ENCODE data around the gene TMEM240.
"Not testable (repeated sequence)": the region's sequence is repeated elsewhere in the genome, so short reads cannot be mapped to it uniquely, and the experiment has no call there.

TMEM240 gene

GRCh38 chr1:1536938-1537546, 3.4 kb downstream of the TMEM240 start:
- TF ChIP-seq CTCF (IDR thresholded peaks at IDR 0.05; ENCODE audit: poor library complexity, severe bottlenecking), result no peak
- H3K4me1 ChIP-seq (ENCODE audit: insufficient read depth, poor library complexity, severe bottlenecking), result no peaks in the 10 kb centered on the region
- ATAC-seq (ENCODE audit: low read depth) (no peak), DNase-seq (ENCODE audit: low spot score) (no peak)
- no peaks in the 10 kb centered on the region for H3K27me3 ChIP-seq (ENCODE audit: insufficient read depth, poor library complexity, severe bottlenecking)
- H3K27ac ChIP-seq (ENCODE audit: poor library complexity, severe bottlenecking), result no peak overlapping the region
- peaks cover 8% of the 10 kb centered on the region; the same call in 1 of the 2 replicates for H3K36me3 ChIP-seq (ENCODE audit: low read depth)
- H3K4me3 ChIP-seq (ENCODE audit: severe bottlenecking), result no peak overlapping the region
- H3K9me3 ChIP-seq (ENCODE audit: severe bottlenecking), result no peaks in the 10 kb centered on the region

- Histone ChIP-seq H3K4me3 (ENCODE audit: severe bottlenecking) (no peak overlapping the region), H3K36me3 (ENCODE audit: low read depth) (peaks cover 13% of the 10 kb centered on the region), H3K27me3 (ENCODE audit: insufficient read depth, poor library complexity, severe bottlenecking) (no peaks in the 10 kb centered on the region), H3K27ac (ENCODE audit: poor library complexity, severe bottlenecking) (no peak overlapping the region), H3K9me3 (ENCODE audit: severe bottlenecking) (peaks cover 5% of the 10 kb centered on the region), H3K4me1 (ENCODE audit: insufficient read depth, poor library complexity, severe bottlenecking) (no peaks in the 10 kb centered on the region)
- ATAC-seq (ENCODE audit: low read depth) (peak; percentile 4; the same call in 1 of the 3 replicates), DNase-seq (ENCODE audit: low spot score) (peak; percentile 65)
- TF ChIP-seq CTCF (IDR thresholded peaks at IDR 0.05; ENCODE audit: poor library complexity, severe bottlenecking), result no peak
These were observed 4.1 kb downstream of the TMEM240 start for GRCh38 chr1:1536019-1536937.

GRCh38 chr1:1535201-1536018, 5.0 kb downstream of the TMEM240 start:
- no peak overlapping the region for H3K4me3 ChIP-seq (ENCODE audit: severe bottlenecking)
- H3K4me1 ChIP-seq (ENCODE audit: insufficient read depth, poor library complexity, severe bottlenecking), result no peaks in the 10 kb centered on the region
- H3K36me3 ChIP-seq (ENCODE audit: low read depth), result peaks cover 14% of the 10 kb centered on the region
- no peak for TF ChIP-seq CTCF (IDR thresholded peaks at IDR 0.05; ENCODE audit: poor library complexity, severe bottlenecking)
- H3K27me3 ChIP-seq (ENCODE audit: insufficient read depth, poor library complexity, severe bottlenecking), result no peaks in the 10 kb centered on the region
- DNase-seq (ENCODE audit: low spot score) (no peak), ATAC-seq (ENCODE audit: low read depth) (no peak)
- H3K9me3 ChIP-seq (ENCODE audit: severe bottlenecking), result peaks cover 9% of the 10 kb centered on the region
- H3K27ac ChIP-seq (ENCODE audit: poor library complexity, severe bottlenecking), result no peak overlapping the region

- Histone ChIP-seq H3K4me1 (ENCODE audit: insufficient read depth, poor library complexity, severe bottlenecking) (no peaks in the 10 kb centered on the region), H3K27ac (ENCODE audit: poor library complexity, severe bottlenecking) (no peak overlapping the region), H3K36me3 (ENCODE audit: low read depth) (peaks cover 22% of the 10 kb centered on the region), H3K27me3 (ENCODE audit: insufficient read depth, poor library complexity, severe bottlenecking) (no peaks in the 10 kb centered on the region), H3K4me3 (ENCODE audit: severe bottlenecking) (no peak overlapping the region), H3K9me3 (ENCODE audit: severe bottlenecking) (peaks cover 9% of the 10 kb centered on the region)
- no peak for ATAC-seq (ENCODE audit: low read depth)
- no peak for DNase-seq (ENCODE audit: low spot score)
- TF ChIP-seq CTCF (IDR thresholded peaks at IDR 0.05; ENCODE audit: poor library complexity, severe bottlenecking), result no peak
These were observed 5.8 kb downstream of the TMEM240 start for GRCh38 chr1:1534401-1535154.

- H3K9me3 ChIP-seq (ENCODE audit: severe bottlenecking); H3K4me3 ChIP-seq (ENCODE audit: severe bottlenecking); H3K27ac ChIP-seq (ENCODE audit: poor library complexity, severe bottlenecking); H3K27me3 ChIP-seq (ENCODE audit: insufficient read depth, poor library complexity, severe bottlenecking); DNase-seq (ENCODE audit: low spot score); H3K4me1 ChIP-seq (ENCODE audit: insufficient read depth, poor library complexity, severe bottlenecking); ATAC-seq (ENCODE audit: low read depth): not testable (repeated sequence)
- H3K36me3 ChIP-seq (ENCODE audit: low read depth), result peaks cover 29% of the 10 kb centered on the region
These were observed 6.5 kb downstream of the TMEM240 start for GRCh38 chr1:1533894-1534291.

- not testable (repeated sequence) for H3K4me1 ChIP-seq (ENCODE audit: insufficient read depth, poor library complexity, severe bottlenecking); ATAC-seq (ENCODE audit: low read depth); H3K9me3 ChIP-seq (ENCODE audit: severe bottlenecking); H3K27me3 ChIP-seq (ENCODE audit: insufficient read depth, poor library complexity, severe bottlenecking); DNase-seq (ENCODE audit: low spot score); H3K27ac ChIP-seq (ENCODE audit: poor library complexity, severe bottlenecking); H3K4me3 ChIP-seq (ENCODE audit: severe bottlenecking)
- peaks cover 32% of the 10 kb centered on the region for H3K36me3 ChIP-seq (ENCODE audit: low read depth)
These were observed 7.1 kb downstream of the TMEM240 start for GRCh38 chr1:1533176-1533893.
